Endothelial cell (in vitro differentiated cells): ENCODE measurements around the gene SLC36A3. TPM values are rescaled to one million over a fixed set of nuclear protein-coding genes. Genes with fewer than 3 reads are reported as not detected.

ENCODE experiments used
- DNase-seq: peaks from one replicate; pipeline ENCODE4 v3.0.0; 2021; ENCODE audit warnings: low spot score
- H3K27ac Mint-ChIP-seq: one replicate; pipeline ENCODE4 v1.8.0; 2021; ENCODE audit warnings: mixed read lengths, inconsistent platforms; ENCODE audit not compliant: unreplicated experiment
- H3K27me3 Mint-ChIP-seq: one replicate; pipeline ENCODE4 v1.8.0; 2021; ENCODE audit warnings: mild to moderate bottlenecking, moderate library complexity, mixed read lengths, inconsistent platforms; ENCODE audit not compliant: unreplicated experiment
- H3K36me3 Mint-ChIP-seq: one replicate; pipeline ENCODE4 v1.8.0; 2021; ENCODE audit warnings: mild to moderate bottlenecking, low read depth, mixed read lengths, inconsistent platforms; ENCODE audit not compliant: unreplicated experiment
- H3K4me1 Mint-ChIP-seq: one replicate; pipeline ENCODE4 v1.8.0; 2021; ENCODE audit warnings: mild to moderate bottlenecking, mixed read lengths, inconsistent platforms; ENCODE audit not compliant: unreplicated experiment
- H3K4me3 Mint-ChIP-seq: one replicate; pipeline ENCODE4 v1.8.0; 2021; ENCODE audit warnings: mild to moderate bottlenecking, mixed read lengths, inconsistent platforms; ENCODE audit not compliant: unreplicated experiment
- H3K9me3 Mint-ChIP-seq: one replicate; pipeline ENCODE4 v1.8.0; 2021; ENCODE audit warnings: mixed read lengths, inconsistent platforms; ENCODE audit not compliant: unreplicated experiment
- CTCF ChIP-seq: fragments of 200-600 bp; sonication (generic); IDR thresholded peaks from one replicate; pipeline ENCODE4 v1.5.0; 2021; ENCODE audit warnings: antibody characterized with exemption; ENCODE audit not compliant: unreplicated experiment
- long read RNA-seq: library from polyadenylated mRNA; unstranded; transcript quantifications from one replicate; pipeline ENCODE4 v2.0.0, GENCODE V29; 2020; ENCODE audit not compliant: unreplicated experiment
- total RNA-seq: library from RNA; stranded (reverse); fragmentation: NEBNext Ultra II Directional; extraction: Animal tissue kit (Norgen Biotek cat#: 25700); gene quantifications from one replicate; pipeline ENCODE4 v1.2.1, GENCODE V29; 2021; ENCODE audit not compliant: unreplicated experiment

SLC36A3 gene
- total RNA-seq: not detected
- long read RNA-seq: 0 reads

DNA sequence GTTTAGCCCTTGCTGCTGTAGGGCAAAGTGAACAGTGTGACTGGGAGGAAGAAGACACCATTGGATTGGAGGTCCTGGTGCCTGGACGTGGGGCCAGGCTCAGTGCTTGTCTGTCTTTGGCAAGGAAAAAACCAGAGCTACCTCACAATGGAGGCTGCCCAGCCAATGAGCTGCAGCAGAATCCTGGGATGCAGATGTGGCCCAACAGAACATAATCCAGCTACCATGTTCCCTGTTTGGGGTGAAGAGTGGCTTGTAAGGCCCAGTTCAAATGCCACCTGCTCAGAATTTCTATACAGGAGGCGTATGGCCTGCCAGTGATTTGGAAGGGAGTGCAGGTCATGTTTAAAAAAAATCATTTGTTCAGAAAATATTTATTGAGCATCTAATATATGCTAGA, at the start of gene SLC36A3:
Gene SLC36A3 (minus strand): TSS at position 101 of the 400 bp plus-strand sequence. CDS start 412 bp downstream, outside the sequence.
- Mint-ChIP-seq H3K36me3 (no peaks in the 10 kb centered on the region), H3K9me3 (no peaks in the 10 kb centered on the region), H3K27ac (peak within 1 kb of the TSS; percentile 54), H3K4me1 (peaks cover 13% of the 10 kb centered on the region), H3K27me3 (peaks cover 6% of the 10 kb centered on the region), H3K4me3 (no peak within 1 kb of the TSS)
- TF ChIP-seq CTCF: no peak
- no peak for DNase-seq

DNA sequence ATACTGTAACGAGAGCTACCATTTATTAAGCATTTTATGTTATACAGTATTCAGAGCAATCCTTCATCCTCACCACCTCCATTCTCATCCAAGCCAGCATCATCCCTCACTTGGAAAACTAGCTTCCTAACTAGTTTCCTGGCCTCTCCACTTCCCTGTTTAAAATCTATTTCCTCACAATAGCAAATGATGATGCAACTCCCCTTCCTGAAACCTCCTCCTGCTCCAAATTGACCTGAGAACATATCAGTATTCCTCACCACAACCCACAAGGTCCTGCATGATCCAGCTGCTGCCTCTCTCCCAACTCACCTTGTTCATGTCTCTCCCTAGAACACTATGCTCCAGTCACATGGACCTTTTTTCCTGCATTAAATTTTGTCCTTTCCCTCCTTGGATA, 48.1 kb upstream of the SLC36A3 start:
- Mint-ChIP-seq H3K27me3 (no peaks in the 10 kb centered on the region), H3K4me1 (peaks cover 6% of the 10 kb centered on the region), H3K9me3 (no peaks in the 10 kb centered on the region), H3K27ac (no peak overlapping the region), H3K4me3 (no peak overlapping the region), H3K36me3 (no peaks in the 10 kb centered on the region)
- DNase-seq: no peak
- no peak for TF ChIP-seq CTCF

GRCh38 chr5:151348789-151349188, 45.2 kb upstream of the SLC36A3 start:
- no peak for DNase-seq
- no peak overlapping the region for H3K4me3 Mint-ChIP-seq
- H3K4me1 Mint-ChIP-seq: peaks cover 6% of the 10 kb centered on the region
- no peaks in the 10 kb centered on the region for H3K9me3 Mint-ChIP-seq
- H3K36me3 Mint-ChIP-seq: no peaks in the 10 kb centered on the region
- no peak overlapping the region for H3K27ac Mint-ChIP-seq
- H3K27me3 Mint-ChIP-seq: peaks cover 2% of the 10 kb centered on the region
- no peak for TF ChIP-seq CTCF

GRCh38 chr5:151347369-151347768, 43.8 kb upstream of the SLC36A3 start, which contains the start of gene SLC36A2:
Gene SLC36A2 (minus strand): TSS chr5:151347559. CDS start chr5:151347460, 99 bp downstream.
- no peaks in the 10 kb centered on the region for H3K36me3 Mint-ChIP-seq
- H3K4me1 Mint-ChIP-seq: peaks cover 6% of the 10 kb centered on the region
- TF ChIP-seq CTCF: no peak
- DNase-seq: no peak
- no peaks in the 10 kb centered on the region for H3K9me3 Mint-ChIP-seq
- H3K27ac Mint-ChIP-seq: no peak within 1 kb of the TSS
- H3K4me3 Mint-ChIP-seq: no peak within 1 kb of the TSS
- H3K27me3 Mint-ChIP-seq: peaks cover 2% of the 10 kb centered on the region

GRCh38 chr5:151345808-151346478, 42.4 kb upstream of the SLC36A3 start:
- H3K27me3 Mint-ChIP-seq: peaks cover 2% of the 10 kb centered on the region
- TF ChIP-seq CTCF: no peak

More at GRCh38 chr5:151345808-151346478, 42.4 kb upstream of the SLC36A3 start:
- Mint-ChIP-seq H3K9me3 (no peaks in the 10 kb centered on the region), H3K36me3 (peaks cover 4% of the 10 kb centered on the region), H3K27ac (no peak overlapping the region), H3K4me1 (no peaks in the 10 kb centered on the region), H3K4me3 (no peak overlapping the region)
- no peak for DNase-seq
